HG03439 (cell line): Measurements from ENCODE around the gene IRF2BPL.
A peak's percentile ranks its signal among the peaks of the same experiment; 100 is the strongest.

ENCODE experiments used
- ATAC-seq: cut with Tn5 transposase; IDR thresholded peaks from one replicate; pipeline ENCODE4 v1.9.1; 2021; ENCODE audit warnings: mild to moderate bottlenecking, moderate library complexity; ENCODE audit not compliant: unreplicated experiment

Gene IRF2BPL

DNA sequence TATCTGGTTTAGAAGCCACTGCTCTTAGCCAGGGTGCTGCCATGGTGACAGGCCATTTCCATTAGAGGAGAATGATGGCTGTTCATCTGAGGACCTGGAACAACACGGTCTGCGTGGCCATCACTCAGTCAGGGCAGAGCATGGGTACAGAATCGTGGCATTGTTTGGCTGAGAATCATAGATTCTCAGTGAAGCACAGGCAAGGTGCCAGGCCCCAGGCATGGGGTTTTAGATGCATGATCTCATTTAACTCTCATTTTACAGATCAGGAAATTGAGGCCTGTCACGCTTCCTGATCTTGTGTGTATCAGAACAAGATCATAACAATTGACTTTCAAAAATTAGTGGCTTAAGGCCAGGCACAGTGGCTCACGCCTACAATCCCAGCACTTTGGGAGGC, 26.8 kb upstream of the IRF2BPL start:
- no peak for ATAC-seq

DNA sequence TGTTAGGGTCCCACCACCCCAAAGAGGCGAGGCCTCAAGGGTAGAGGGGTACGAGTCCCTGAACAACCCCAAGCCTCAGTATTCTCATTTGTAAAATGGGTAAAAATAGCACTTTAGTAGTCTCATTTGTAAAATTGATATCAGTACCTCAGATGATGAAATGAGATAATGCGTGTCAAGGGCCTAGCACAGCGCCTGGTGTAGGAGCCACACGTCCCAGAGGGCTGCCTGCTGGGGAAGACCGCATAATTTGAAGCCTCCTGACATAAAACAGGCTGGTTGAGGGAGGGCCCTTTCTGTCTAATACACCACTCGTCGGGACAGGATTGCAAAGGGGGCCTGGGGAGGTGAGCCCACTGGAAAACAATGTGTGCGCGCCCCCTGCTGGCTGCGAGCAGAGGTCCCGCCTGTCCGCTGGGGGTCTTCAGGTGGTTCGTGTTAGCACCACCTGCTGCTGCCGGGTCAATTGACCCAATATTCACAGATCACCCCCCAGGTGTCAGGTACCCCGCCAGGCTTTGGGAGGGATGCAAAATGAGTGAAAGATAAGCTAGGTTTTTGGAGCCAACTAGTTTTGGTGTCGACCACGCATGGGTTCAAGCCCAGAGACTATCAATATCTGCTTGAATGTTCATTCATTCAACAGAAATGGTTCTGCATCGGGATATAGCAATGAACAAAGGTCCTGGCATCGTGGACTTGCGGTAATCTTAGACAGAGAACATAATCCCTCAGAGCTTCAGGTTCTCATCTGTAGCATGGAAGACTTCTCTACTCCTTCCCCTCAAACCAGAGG, 24.7 kb upstream of the IRF2BPL start:
- no peak for ATAC-seq

DNA sequence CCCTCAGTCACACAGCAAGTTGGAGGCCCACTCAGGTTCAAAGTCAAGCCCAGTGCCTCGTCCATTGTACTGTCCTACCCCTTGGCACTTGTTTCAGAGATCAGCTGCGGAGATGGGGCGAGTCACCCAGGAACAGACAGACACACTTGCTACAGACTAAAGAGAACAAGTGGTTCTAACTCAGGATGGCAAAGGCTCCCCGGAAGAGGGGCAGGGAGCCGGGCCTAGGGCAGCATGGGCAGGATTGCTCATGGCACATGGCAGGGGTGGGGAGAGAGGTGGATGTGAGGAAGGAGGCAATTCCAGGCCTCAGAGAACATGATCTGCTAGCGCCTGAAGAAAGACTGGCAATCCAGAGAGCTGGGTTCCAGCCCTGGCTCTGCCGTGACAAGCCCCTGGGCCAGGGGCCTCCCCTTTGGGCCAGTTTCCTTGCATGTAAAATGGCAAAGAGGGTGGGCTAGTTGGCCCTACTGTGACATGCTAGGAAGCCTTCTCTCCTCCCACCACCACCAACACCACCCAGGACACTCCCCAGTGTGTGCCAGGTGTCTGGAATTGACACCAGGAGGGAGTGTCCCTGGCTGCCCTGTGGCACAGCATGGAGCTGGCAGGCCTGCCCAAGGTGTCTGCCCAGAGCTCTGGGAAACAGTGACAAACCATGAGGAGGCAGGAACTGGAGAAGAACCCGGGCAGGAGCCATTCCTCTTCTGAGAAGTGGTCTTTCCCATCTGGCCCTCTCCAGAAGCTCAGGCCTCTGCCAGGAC, 24.0 kb upstream of the IRF2BPL start:
- no peak for ATAC-seq

DNA sequence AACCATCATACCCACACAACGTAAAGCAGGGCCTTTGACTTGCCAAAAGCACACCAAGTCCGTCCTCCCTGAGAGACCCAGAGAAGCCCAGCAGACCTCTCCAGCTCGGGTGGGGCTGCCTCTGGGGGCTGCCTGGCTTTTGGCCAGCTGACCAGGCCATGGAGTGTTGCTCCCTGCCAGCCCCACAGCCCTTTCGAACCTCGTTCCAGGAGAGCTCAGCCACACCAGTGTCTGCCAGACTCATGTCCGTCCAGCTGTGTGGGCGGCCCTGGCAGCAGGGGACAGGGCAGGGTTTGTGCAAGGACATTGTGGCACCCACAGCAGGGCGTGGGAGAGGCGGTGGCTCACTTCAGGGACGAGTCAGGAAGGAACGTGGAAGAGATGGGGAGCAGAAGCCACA, 22.6 kb upstream of the IRF2BPL start:
- ATAC-seq: no peak

DNA sequence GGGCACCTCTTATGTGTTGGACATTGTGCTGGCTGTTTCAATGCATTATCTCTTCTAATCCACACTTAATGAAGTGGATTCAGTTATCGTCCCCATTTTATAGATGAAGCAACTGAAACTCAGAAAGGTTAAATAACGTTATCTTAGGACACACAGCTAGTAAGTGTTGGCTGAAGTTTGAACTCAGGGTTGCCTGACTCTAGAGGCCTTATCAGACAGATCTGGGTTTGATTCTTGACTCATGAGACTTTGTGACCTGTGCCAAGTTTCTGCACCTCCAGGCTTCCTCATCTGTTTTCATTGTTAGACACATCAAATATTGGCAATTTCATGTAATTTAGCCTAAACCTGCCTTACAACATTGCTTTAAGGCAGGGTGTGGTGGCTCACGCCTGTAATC, 18.2 kb upstream of the IRF2BPL start:
- ATAC-seq: no peak

DNA sequence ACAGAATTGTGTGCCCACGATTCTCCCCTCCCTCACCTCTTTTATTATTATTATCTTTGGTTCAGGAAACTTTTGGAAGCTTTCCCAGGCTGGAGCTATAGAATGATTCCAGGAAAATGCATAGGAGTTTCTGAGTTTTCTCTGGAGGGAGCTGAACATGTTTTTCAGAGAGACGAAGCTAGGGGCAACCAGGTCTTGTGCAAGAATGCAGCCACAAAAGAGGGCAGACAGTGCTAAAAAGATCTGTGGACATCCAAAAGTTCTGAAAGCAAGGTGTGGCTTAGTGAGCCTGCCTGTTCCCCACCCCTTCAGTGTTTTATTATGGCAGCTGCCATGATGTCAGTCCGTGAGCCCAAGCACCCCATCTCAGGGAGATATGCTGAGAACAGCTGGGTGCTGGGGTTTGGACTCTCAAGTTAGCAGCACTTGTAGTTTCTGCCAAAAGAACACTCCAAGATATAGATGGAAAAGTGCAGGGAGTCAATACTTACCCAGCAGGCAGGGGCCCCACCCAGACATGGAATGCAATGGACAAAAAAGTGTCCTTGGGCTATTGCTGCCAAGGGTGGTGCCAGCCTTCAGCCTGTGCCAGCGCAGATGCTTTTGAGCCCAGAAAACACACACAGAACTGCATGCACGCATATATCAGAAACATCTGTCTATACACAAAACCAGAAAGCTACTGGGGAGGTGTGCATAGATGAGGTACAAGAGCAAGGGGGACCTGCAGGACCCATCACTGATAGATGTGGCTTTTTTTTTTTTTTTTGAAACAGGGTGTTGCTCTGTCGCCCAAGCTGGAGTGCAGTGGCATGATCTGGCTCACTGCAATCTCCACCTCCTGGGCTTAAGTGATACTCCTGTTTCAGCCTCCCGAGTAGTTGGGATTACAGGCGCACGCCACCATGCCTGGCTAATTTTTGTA, 17.0 kb upstream of the IRF2BPL start:
- ATAC-seq: no peak

DNA sequence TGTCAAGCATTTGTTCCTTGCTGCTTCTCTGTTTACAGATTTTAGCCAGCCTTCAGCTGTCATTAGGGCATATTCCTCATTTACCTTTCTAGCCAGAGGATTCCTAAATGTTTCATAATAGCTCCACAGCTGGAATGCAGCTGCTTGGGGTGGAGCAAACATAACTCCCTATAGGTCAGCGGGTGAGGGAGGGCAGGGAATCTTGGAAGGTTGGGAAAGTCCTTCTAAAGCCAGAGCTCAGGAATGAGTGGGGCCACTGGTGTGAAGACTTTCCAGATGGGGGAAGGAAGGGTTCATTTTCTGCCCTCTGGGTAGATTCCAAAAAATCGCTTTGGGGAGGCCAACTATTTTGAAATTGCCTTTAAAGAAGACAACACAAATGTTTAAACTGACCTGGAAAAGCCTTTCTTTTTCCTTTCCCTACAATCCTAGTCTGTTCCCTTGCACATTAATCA, 16.3 kb upstream of the IRF2BPL start:
- ATAC-seq: no peak

DNA sequence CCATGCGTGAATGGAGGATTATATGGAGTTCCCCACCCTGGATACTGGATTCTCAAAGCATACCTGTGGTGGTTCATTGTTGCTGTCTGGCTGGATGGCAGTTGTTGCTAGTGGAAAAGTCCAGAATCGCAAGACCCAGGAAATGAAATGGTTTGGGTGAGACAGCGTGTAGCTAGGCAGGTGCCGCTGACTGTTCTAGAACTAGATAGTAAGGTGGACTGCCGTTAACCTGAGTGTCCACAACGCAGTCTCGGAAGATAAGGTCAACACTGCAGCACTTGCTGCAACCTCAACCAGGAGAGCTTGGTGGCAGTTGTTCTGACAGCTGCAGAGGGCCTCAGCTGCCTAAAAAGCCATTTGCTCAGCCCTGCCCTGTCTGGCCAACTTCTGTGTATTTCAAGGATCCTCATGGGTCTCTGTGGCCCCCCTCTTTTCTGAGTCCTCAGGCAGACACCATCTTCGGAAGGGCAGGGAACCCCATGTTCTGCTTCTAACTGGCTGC, 15.5 kb upstream of the IRF2BPL start:
- ATAC-seq: no peak

DNA sequence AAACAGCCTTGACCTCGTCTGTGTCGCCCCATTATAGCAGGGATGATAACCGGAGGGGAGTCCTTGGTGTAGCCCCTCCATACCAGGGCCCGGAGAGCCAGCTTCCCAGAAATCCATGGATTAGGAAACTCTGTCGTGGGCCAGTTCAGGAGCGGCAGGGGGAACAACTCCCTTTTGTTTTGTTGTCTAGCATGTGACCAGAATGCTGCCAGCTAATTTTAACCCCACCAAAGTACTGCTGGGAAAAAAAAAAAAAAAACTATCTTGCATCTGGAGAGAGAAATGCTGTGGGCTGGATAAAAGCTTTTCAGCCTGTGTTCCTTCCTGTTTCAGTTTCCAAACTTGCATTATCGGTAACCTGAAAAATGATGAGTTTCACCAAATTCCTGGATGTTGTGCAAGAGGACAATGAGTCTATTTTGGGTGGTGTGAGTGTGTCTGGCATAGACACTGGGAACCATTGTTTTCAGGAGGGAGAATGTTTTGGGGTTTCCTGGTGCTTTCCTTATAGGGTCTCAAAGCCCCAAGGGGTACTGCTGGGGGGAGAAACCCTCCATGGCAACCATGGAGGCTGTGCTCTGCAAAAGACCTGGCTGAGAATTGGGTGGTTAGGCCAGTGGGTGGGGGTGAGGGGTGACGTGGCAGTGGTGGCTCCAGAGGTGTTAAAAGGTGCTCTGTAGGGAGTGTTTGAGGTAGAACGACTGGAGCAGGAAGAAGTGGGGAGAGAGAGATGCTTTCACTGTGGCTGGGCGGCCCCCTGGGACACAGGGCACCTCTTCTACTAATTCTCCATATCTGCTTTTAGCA, 14.9 kb upstream of the IRF2BPL start:
- ATAC-seq: no peak

DNA sequence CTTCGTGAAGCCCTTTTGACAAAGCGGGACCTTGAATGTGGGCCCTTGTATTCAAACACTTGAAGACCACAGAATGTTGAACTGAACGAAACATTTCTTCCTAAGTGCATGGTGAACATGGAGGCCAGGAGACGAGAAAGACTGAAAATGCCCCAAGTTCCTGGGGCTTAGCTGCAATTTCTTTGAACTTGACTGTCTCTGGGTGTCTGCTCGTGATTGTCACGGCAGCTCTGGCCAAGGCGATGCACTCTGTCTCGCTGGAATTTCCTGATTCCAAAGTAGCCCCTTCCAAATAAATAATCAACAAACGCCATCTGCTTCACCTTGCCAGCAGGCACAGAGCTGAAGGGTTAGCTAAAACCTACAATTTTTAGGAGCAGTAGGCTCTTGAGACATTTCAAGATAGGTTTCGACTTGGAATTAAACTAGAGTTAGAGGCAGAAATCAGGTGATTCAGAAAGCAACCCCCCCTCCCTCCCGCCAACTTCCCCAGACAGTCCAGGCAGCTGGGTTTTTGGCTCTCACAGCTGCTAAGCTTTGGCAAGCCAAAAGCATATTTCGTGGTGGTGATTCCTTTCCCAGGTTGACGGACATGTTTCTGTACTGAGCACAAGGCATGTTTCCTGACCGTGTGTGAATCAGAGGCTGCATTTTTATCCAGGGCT, 13.5 kb upstream of the IRF2BPL start:
- no peak for ATAC-seq

DNA sequence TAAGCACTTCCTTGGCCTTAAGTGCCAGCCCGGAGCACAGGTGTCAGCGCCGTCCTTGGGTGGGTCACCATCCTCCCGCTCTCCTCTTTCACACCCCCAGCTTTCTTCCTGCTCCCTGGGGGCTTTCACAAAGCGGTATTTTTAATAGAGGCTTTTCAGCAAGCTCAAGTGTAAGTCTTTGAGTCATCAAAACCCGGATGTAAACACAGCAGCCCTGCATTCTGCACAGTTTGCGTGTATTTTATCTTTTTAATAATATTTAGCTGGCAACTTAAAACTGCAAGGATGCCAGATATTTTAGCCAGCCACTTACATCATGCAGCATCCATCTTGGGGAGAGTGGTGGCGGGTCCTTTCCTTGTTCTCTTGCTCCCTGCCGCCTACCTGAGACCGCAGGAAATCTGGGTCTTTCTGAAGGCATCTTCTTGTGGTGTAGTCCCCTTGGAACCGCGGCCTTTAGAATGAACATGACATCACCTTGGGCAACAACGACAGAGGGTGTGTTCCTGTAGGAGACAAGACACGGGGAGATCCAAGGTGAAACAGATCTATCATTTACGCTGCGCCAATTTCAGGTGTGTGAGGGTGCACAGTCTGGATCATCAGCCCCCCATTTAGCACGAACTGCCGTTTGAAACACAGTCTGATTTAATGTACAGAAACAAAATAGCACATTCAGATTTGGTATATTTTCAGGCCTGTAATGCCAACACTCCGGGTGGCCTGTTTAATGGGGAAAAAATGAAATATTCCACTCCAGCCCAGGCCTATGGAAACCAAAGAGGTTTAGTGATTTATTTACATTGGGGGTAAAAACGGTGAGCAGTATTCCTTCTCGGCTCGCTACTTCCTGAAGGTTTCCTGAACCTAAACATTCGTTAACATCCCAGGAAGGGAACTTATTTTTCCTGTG, 12.5 kb upstream of the IRF2BPL start:
- peak; percentile 18 for ATAC-seq

DNA sequence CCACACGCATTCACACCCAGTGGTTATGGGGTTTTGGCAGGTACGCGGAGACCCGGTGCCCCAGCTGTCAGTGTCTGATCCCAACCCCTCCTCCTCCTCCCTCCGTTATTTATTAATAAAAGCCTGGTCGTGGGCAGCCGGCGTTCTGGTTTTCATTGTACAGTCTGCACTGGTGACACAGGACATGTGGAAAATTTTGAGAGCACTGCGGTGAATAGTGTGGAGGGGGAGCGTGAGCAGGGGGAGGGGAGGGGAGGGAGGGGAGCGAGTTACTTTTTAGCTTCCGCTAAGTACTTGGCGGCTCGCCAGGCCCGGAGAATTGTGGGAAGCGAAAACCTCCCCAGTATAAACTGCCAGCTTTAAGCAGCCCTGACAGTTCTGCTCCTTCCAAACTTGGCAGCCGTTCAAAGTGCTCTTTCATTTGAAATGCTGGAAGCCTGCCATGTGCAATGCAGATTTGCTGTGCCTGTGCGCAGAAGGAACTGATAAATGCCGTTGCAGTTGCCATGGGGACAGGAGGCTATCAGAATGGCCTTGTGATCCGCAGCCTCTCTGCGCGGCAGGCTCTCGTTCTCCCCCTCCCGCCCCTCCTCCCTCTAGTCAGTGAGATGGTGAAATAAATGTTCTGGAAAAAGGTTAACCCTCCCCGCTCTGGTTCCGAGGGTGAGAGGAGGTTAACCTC, 11.7 kb upstream of the IRF2BPL start:
- peak; percentile 56 for ATAC-seq

DNA sequence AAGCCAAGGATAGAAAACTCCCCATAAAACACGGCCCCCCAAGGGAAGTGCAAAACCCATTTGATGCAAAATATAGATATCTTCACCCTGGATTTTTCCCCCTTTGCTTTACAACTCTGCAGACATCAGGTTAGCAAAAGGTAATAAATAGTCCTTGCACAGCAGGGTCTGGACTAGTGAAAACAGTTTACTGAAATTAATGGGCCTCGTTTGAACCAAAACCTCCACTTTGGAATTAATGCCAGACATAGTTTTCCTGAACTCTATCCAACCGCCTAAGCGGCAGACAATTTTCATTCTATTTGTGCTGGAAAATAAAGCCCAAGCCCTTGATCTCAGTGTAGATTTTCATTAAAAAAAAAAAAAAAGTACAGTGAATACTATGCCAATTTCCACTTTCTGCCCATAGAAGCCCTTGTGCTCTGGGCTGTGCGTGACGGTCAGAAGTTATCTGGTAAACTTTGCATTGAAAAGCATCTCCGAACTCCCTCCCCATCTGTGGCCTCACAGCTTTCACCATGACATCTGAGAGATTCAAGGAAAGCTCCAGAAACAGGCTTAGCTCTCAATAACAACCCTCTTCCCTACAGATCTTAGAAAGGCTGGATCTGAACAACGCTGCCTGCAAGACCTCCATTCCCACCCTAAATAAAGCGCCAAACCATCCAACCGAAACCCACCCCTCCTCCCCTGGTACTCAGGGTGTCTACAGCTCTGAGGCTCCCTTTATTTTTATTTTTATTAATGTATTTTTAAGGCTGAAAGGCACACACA, 11.0 kb upstream of the IRF2BPL start:
- ATAC-seq: peak; percentile 20

DNA sequence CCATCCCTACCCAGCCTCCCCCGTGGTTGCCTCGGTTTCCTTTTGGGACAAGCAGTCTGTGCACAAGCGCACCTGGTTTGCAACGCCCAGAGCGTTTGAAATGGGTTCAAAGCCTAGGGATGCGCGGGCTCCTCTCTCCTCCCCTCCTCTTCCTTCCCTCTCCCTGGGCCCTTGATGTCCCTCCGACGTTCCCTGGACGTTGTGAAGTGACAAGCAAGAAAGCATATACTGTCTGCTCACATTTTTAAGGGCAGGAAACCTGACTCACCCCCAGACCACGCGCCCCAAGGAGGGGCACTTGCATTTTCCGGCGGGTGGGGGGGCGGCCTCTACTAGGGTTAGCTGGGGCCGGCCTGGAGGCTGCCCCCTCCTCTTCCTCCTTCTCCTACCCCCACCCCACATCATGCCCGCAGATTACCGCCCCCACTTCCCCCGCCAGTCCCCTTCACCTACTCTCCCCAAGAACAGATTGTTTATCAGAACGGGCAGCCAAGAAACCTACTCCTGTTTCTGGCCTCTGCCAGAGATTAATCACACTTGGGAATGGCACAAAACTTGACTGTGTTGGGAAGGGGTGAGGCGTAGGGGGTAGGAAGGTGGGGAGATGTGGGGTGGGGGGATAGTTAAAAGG, 9.5 kb upstream of the IRF2BPL start:
- no peak for ATAC-seq

DNA sequence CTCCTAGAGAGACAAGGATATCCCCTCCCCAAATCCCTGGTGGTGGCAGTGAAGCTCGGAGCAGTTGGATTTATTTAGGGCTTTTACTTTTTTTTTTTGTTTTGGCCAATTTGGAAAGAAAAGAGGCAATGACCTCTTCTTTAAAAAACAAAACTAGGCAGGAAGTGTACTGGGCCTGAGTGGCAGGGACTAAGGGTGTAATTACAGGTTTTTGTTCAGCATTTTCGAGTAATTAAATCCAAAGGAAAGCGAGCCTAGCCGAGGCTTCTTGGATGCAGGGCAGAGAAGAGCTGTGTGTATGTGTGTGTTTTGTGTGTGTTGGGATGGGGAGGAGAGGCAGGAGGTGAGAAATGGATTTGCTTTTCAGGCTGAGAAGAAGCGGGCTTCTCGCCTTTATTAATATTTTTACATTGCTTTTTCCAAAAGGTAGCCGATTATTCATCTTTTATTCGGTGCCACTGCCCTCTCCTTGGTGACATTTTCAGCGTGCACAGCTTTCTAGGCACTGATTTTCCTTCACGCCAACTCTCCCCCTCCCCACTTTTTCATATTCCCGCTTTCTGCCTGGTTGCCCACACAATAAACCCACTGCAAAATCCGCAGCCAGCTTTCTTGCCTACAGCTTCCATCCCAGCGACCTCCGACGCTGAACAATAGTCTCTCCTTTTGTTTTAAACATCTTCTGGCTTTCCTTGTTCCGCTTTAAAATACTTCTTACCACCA, 8.9 kb upstream of the IRF2BPL start:
- ATAC-seq: no peak
